SK-N-SH treated with all-trans-retinoic acid at 6 μM for 48 hours (cell line): ENCODE results near the gene TMUB1.

Experiments used
- OSR1 ChIP-seq: fragments of 250-450 bp; sonication (Bioruptor Pico); IDR thresholded peaks from 2 replicates; pipeline ENCODE4 v1.8.0; 2022; ENCODE audit warnings: moderate library complexity, mild to moderate bottlenecking, inconsistent platforms
- PPARA ChIP-seq: fragments of 250-450 bp; sonication (Bioruptor Pico); IDR thresholded peaks from 2 replicates; pipeline ENCODE4 v1.5.0; 2020; ENCODE audit warnings: mild to moderate bottlenecking, borderline replicate concordance
- ZFP3 ChIP-seq: fragments of 250-450 bp; sonication (Bioruptor Pico); IDR thresholded peaks from 2 replicates; pipeline ENCODE4 v1.5.0; 2020; ENCODE audit warnings: mild to moderate bottlenecking, moderate library complexity
- TF ChIP-seq, protein P1 (sequence below): fragments of 250-450 bp; sonication (Bioruptor Pico); IDR thresholded peaks from 2 replicates; pipeline ENCODE4 v1.8.0; 2020; ENCODE audit warnings: mild to moderate bottlenecking, moderate library complexity, borderline replicate concordance

DNA sequence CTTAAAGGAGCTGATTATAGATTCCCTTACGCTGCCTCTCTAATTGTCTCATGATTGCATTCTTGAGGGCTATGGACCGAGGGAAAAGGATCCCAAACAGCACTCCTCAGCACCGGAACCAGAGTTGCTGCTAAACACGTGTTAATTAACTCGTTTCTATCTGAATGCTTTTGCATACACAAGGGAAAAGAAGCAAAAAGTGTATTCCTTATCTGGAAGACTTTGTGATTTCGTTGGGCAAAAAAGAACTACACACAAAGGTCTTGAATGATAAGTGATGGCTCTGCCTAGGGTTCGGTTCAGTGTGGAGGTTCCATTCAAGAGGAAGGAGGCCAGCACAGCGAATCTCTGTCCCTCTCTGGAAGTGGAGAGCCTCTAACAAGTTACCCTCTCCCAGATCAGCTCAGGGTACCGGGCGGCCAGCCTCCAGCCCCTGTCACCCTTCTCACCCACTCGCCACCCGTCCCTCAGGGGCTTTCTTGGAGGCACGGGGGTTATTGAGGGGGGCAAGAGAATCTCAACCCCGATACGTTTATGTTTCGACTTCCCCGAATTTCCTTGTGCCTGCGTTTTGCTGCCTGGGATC, 24.4 kb downstream of the TMUB1 start:
- no peak for TF ChIP-seq OSR1
- TF ChIP-seq PPARA, result no peak
- TF ChIP-seq, protein P1, sequence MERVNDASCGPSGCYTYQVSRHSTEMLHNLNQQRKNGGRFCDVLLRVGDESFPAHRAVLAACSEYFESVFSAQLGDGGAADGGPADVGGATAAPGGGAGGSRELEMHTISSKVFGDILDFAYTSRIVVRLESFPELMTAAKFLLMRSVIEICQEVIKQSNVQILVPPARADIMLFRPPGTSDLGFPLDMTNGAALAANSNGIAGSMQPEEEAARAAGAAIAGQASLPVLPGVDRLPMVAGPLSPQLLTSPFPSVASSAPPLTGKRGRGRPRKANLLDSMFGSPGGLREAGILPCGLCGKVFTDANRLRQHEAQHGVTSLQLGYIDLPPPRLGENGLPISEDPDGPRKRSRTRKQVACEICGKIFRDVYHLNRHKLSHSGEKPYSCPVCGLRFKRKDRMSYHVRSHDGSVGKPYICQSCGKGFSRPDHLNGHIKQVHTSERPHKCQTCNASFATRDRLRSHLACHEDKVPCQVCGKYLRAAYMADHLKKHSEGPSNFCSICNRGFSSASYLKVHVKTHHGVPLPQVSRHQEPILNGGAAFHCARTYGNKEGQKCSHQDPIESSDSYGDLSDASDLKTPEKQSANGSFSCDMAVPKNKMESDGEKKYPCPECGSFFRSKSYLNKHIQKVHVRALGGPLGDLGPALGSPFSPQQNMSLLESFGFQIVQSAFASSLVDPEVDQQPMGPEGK (CRISPR knock-in tag), result no peak
- TF ChIP-seq ZFP3 (CRISPR knock-in tag), result no peak
